Measurements from ENCODE around the gene ATG4A. TPM values are rescaled to one million over a fixed set of nuclear protein-coding genes. Genes with fewer than 3 reads are reported as not detected.

The ATG4A gene
- total RNA-seq, 1 donor, result 17.3 TPM

DNA sequence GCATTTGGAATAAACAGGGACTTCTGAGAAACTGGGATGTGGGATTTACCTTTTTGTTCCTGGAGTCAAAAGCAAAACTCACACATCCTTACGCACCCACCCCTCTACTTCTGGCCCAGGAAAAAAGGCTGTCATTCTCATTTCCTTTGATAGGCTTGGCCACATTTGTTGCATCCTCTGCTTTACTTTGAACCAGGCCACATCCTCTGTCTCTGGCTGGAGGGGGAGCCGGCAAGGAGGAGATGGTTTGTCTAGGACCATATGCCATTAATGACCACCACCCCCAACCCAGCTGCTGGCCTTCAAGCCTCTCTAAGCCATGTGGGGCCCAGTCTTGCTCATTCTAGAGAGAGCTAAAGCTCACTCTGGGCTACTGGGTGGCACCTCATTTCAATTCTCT, 64.5 kb downstream of the ATG4A start:
- DNase-seq (ENCODE audit: low read depth), result no peak
- TF ChIP-seq, protein P1, sequence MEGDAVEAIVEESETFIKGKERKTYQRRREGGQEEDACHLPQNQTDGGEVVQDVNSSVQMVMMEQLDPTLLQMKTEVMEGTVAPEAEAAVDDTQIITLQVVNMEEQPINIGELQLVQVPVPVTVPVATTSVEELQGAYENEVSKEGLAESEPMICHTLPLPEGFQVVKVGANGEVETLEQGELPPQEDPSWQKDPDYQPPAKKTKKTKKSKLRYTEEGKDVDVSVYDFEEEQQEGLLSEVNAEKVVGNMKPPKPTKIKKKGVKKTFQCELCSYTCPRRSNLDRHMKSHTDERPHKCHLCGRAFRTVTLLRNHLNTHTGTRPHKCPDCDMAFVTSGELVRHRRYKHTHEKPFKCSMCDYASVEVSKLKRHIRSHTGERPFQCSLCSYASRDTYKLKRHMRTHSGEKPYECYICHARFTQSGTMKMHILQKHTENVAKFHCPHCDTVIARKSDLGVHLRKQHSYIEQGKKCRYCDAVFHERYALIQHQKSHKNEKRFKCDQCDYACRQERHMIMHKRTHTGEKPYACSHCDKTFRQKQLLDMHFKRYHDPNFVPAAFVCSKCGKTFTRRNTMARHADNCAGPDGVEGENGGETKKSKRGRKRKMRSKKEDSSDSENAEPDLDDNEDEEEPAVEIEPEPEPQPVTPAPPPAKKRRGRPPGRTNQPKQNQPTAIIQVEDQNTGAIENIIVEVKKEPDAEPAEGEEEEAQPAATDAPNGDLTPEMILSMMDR (IDR thresholded peaks at IDR 0.05; ENCODE audit: insufficient read depth, low read depth, low read length), result no peak
- no peak overlapping the region for H3K4me3 ChIP-seq (ENCODE audit: low read depth, low read length)

DNA sequence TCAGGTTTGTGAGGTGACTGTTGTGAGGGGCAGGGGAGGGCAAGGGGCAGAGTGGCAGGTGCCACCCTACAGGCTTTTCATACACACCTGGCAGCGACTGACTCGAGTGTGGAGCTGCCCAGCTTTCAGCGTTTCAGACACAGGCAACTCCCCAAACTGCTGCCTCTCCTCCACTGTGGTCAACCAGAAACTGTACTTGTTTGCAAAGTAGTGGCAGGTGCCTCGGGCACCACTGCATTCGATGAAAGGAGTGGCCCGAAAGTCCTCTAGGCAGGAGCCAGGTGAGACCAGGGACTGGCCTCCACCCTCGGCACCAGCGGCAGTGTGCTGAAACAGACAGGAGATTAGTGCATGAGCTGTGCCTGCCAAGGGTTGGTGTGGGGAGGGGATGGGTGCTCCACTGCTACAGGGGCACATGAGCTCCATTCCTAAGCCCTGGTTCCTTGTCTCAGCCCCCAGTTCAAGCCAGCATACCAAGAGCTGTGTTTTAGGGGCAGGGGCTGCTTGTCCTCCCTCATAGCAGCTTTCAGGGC, 65.4 kb downstream of the ATG4A start:
- H3K4me3 ChIP-seq (ENCODE audit: low read depth, low read length), result no peak overlapping the region
- TF ChIP-seq, protein P1 (IDR thresholded peaks at IDR 0.05; ENCODE audit: insufficient read depth, low read depth, low read length), result no peak
- no peak for DNase-seq (ENCODE audit: low read depth)

DNA sequence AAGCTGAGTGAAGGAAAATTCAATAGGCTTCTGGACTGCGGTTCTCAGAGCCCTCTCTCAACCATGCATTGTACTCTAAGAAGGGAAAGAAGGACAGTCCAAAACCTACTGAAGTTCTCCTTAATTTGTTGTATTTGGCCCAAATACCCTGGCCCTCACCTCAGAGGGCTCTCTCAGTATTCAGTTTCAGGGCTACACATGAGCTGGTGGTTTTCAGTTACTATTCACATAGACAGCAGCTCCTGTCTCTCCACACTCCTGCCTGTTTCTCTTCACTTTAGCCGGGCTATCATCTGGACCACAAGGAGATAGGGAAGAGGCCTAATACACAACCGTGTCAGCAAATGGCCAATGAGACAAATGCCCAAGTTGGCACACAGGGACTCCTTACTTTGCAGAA, 66.0 kb downstream of the ATG4A start:
- no peak for DNase-seq (ENCODE audit: low read depth)
- H3K4me3 ChIP-seq (ENCODE audit: low read depth, low read length), result no peak overlapping the region
- TF ChIP-seq, protein P1 (IDR thresholded peaks at IDR 0.05; ENCODE audit: insufficient read depth, low read depth, low read length), result no peak

DNA sequence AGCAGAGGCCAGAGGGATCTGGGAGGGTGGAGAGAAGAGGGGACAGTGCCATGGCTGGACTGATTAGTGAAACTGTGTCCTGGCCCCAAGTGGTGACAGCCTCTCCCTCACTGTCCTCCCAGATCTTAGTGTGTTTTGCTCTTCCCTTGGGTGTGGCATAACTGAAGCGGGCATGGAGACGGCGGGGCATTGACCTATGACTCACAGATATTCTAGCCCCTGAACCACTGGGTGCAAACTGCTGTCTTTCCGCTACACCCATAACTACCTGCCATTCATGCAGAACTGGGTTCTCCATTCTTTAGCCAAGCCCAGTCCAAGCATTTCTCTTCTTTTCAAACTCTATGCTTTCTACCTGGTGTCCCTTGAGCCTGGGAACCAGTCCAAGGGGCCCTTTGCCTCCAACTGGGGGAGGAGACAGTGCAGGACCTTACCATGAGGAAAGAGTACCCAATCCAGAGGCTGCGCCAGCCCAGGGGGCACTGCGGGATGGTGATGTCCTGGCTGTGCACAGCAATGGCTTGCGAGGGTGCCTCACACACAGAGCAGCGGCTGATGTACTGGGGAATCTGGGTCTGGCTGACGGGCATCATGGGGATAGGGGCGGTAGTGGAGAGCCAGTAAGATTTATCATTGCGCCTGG, 67.6 kb downstream of the ATG4A start:
- H3K4me3 ChIP-seq (ENCODE audit: low read depth, low read length), result no peak overlapping the region
- TF ChIP-seq, protein P1 (IDR thresholded peaks at IDR 0.05; ENCODE audit: insufficient read depth, low read depth, low read length), result no peak
- no peak for DNase-seq (ENCODE audit: low read depth)

DNA sequence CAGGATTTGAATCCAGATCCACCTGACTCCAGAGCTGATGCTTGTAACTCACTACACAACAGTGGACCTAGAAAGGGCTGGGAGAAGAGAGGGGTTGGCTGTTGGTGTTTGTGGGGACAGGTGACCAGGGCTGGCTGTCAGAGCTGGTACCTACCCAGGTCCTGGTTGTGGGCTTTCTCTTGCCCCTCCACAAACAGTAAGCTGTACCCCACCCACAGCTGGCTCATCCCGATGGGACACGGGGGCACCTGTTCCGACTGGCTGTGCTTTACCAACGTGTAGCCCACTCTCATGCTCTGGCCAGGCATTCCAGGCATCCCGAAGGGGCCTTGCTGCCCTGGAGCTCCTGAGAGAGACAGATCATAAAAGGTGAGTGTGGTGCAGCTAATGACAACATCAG, 68.7 kb downstream of the ATG4A start:
- TF ChIP-seq, protein P1 (IDR thresholded peaks at IDR 0.05; ENCODE audit: insufficient read depth, low read depth, low read length), result no peak
- no peak for DNase-seq (ENCODE audit: low read depth)
- no peak overlapping the region for H3K4me3 ChIP-seq (ENCODE audit: low read depth, low read length)

DNA sequence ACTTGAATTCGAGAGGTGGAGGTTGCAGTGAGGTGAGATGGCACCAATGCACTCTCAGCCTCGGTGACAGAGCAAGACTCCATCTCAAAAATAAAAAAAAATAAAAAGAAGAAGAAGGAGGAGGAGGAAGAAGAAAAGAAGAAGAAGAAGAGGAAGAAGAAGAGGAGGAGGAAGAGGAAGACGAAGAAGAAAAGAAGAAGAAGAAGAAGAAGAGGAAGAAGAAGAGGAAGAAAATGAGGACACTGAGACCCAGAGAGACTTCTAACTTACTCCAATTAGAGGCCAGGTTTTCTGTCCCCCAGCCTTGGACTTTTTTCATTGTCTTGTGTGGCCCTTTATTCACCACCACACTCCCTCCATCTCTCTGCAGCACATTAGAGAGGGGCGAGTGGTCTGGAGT, 70.7 kb downstream of the ATG4A start:
- no peak for DNase-seq (ENCODE audit: low read depth)
- TF ChIP-seq, protein P1 (IDR thresholded peaks at IDR 0.05; ENCODE audit: insufficient read depth, low read depth, low read length), result no peak
- no peak overlapping the region for H3K4me3 ChIP-seq (ENCODE audit: low read depth, low read length)
